Neuron (in vitro differentiated cells): ENCODE measurements around the gene PTGR2.
"Not testable (repeated sequence)": the region's sequence is repeated elsewhere in the genome, so short reads cannot be mapped to it uniquely, and the experiment has no call there.

Experiments
- H2AFZ ChIP-seq: one replicate; pipeline ENCODE4 v1.6.1; 2013; ENCODE audit warnings: low read depth, mild to moderate bottlenecking, inconsistent platforms, low read length, moderate library complexity
- H3K27me3 ChIP-seq: one replicate; pipeline ENCODE4 v1.6.1; 2013; ENCODE audit warnings: low read length; ENCODE audit not compliant: insufficient read depth
- H3K36me3 ChIP-seq: one replicate; pipeline ENCODE4 v1.6.1; 2013; ENCODE audit warnings: low read length; ENCODE audit not compliant: insufficient read depth
- H3K4me1 ChIP-seq: one replicate; pipeline ENCODE4 v1.6.1; 2013; ENCODE audit warnings: low read length; ENCODE audit not compliant: insufficient read depth
- H3K4me3 ChIP-seq: 2 replicates; pipeline ENCODE4 v1.5.1; 2013; ENCODE audit warnings: mild to moderate bottlenecking, low read length, moderate library complexity
- H3K9me3 ChIP-seq: one replicate; pipeline ENCODE4 v1.6.1; 2013; ENCODE audit warnings: low read length

The PTGR2 gene

DNA sequence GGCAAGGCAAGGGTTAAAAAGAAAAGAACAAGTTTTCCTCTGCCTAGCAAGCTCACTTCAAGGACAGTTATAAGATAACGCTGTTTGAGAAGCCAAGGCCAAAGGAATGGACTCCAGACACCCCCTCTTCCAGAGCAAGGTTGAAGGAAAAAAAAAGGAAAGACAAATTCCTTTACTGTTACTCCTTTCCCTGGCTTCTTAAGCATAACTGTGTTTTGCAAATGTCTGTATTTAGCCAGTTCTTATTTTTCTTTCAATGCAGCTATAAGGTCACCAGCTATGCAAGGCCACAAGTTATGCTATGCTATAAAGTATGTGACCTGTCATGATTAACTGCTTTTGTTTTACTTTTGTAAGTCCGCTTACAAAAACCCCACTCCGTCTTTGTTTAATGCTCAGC lies 61.6 kb downstream of the PTGR2 start:
- Histone ChIP-seq H3K27me3 (no peaks in the 10 kb centered on the region), H3K4me3 (no peak overlapping the region), H3K36me3 (peaks cover 69% of the 10 kb centered on the region), H3K9me3 (no peaks in the 10 kb centered on the region), H3K4me1 (no peaks in the 10 kb centered on the region), H2AFZ (no peak overlapping the region)

DNA sequence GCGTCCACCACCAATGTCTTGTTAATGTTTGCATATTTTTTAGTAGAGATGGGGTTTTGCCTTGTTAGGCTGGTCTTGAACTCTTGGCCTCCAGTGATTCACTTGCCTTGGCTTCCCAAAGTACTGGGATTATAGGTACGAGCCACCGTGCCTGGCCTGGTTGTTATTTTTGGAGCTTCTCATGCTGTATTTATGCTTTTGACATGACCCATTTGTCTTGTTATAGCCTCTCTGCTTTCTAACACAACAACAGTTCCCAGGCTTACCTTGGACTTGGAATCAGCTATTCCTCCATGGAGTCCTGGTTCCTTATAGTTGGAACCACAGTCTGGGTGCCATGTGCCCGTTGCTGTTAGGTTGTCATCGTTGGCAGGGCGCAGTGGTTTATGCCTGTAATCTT lies 64.7 kb downstream of the PTGR2 start:
- no peak overlapping the region for H2AFZ ChIP-seq
- H3K27me3 ChIP-seq, result no peaks in the 10 kb centered on the region
- no peaks in the 10 kb centered on the region for H3K4me1 ChIP-seq
- H3K36me3 ChIP-seq, result peaks cover 63% of the 10 kb centered on the region
- no peaks in the 10 kb centered on the region for H3K9me3 ChIP-seq
- no peak overlapping the region for H3K4me3 ChIP-seq

DNA sequence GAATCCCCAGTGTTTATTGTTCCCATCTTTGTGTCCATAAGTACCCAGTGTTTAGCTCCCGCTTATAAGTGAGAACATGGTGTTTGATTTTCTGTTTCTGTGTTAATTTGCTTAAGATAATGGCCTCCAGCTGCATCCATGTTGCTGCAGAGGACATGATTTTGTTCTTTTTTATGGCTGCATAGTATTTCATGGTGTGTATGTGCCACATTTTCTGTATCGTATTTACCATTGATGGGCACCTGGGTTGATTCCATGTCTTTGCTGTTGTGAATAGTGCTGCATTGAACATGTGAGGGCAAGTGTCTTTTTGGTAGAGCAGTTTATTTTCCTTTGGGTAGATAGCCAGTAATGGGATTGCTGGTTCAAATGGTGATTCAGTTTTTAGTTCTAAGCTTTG lies 67.8 kb downstream of the PTGR2 start:
- not testable (repeated sequence) for H3K4me1 ChIP-seq, H2AFZ ChIP-seq, H3K4me3 ChIP-seq, H3K9me3 ChIP-seq, H3K27me3 ChIP-seq
- peaks cover 70% of the 10 kb centered on the region for H3K36me3 ChIP-seq

DNA sequence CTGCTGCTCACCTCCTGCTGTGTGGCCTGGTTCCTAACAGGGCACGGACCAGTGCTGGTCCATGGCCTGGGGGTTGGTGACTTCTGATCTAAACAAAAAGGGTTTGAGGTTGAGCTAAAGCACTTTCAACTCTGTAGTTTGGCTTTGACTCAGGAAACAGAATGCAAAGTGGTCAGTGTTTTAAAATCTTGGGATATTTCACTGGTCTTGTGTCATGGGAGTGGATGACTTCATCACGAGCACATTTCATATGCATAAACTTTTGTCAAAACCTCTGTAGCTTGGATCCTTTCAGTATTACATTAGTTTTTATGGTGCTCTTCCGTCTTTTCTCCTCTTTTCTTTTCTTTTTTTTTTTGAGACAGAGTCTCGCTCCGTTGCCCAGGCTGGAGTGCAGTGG lies 72.7 kb downstream of the PTGR2 start:
- no peak overlapping the region for H2AFZ ChIP-seq
- H3K27me3 ChIP-seq, result no peaks in the 10 kb centered on the region
- H3K4me1 ChIP-seq, result no peaks in the 10 kb centered on the region
- H3K4me3 ChIP-seq, result no peak overlapping the region
- peaks cover 82% of the 10 kb centered on the region for H3K36me3 ChIP-seq
- no peaks in the 10 kb centered on the region for H3K9me3 ChIP-seq
